ENCODE results near the gene IL2RA.

- TF ChIP-seq, protein P1, sequence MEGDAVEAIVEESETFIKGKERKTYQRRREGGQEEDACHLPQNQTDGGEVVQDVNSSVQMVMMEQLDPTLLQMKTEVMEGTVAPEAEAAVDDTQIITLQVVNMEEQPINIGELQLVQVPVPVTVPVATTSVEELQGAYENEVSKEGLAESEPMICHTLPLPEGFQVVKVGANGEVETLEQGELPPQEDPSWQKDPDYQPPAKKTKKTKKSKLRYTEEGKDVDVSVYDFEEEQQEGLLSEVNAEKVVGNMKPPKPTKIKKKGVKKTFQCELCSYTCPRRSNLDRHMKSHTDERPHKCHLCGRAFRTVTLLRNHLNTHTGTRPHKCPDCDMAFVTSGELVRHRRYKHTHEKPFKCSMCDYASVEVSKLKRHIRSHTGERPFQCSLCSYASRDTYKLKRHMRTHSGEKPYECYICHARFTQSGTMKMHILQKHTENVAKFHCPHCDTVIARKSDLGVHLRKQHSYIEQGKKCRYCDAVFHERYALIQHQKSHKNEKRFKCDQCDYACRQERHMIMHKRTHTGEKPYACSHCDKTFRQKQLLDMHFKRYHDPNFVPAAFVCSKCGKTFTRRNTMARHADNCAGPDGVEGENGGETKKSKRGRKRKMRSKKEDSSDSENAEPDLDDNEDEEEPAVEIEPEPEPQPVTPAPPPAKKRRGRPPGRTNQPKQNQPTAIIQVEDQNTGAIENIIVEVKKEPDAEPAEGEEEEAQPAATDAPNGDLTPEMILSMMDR (IDR thresholded peaks at IDR 0.05) = no peak
- TF ChIP-seq POLR2A (IDR thresholded peaks at IDR 0.05) = no peak
- TF ChIP-seq EP300 (IDR thresholded peaks at IDR 0.05) = no peak
- no peak for TF ChIP-seq POLR2AphosphoS5 (IDR thresholded peaks at IDR 0.05)
These were observed 91.6 kb downstream of the IL2RA start for GRCh38 chr10:5970527-5970926.

All from upper lobe of left lung (tissue), 4 donors.